CD4-positive, CD25-positive, alpha-beta regulatory T cell (primary cell): ENCODE data around the gene TMED6. TPM values are rescaled to one million over a fixed set of nuclear protein-coding genes. Genes with fewer than 3 reads are reported as not detected.

Experiments
- ATAC-seq, 2 donors: fragments of 150-1000 bp; cut with Tn5 transposase; one replicate each; pipeline ENCODE4 v1.10.0; 2021; ENCODE audit warnings: low read depth in 2 of 2, moderate number of reproducible peaks in 2 of 2, moderate library complexity in 1 of 2
- DNase-seq, 3 donors: peaks; one replicate each; pipeline versions ENCODE4 v3.0.0 to v3.0.0-alpha.2; 2012 to 2022; ENCODE audit warnings: mixed read lengths in 1 of 3
- H3K27ac ChIP-seq: one replicate; pipeline ENCODE4 v1.7.0; 2013; ENCODE audit warnings: mild to moderate bottlenecking, low read length; ENCODE audit not compliant: insufficient read depth, poor library complexity, severe bottlenecking
- H3K27me3 ChIP-seq: one replicate; pipeline ENCODE4 v1.7.0; 2013; ENCODE audit warnings: low read length; ENCODE audit not compliant: control insufficient read depth, insufficient read depth
- H3K36me3 ChIP-seq: one replicate; pipeline ENCODE4 v1.7.0; 2013; ENCODE audit warnings: mild to moderate bottlenecking, low read length, moderate library complexity; ENCODE audit not compliant: control insufficient read depth, insufficient read depth
- H3K4me1 ChIP-seq: 2 replicates; pipeline ENCODE4 v1.7.0; 2013; ENCODE audit warnings: mild to moderate bottlenecking, low read length; ENCODE audit not compliant: insufficient read depth, control insufficient read depth, poor library complexity, severe bottlenecking
- H3K4me3 ChIP-seq: one replicate; pipeline ENCODE4 v1.7.0; 2013; ENCODE audit warnings: low read depth, mild to moderate bottlenecking, low read length, moderate library complexity
- H3K9me3 ChIP-seq, 2 experiments: 1 replicate in 1 of 2; 2 replicates in 1 of 2; pipeline ENCODE4 v1.7.0; 2013; ENCODE audit warnings: low read length in 2 of 2, mild to moderate bottlenecking in 1 of 2, moderate library complexity in 1 of 2; ENCODE audit not compliant: control insufficient read depth in 2 of 2
- H3K27ac Mint-ChIP-seq, 3 donors: one replicate each; pipeline ENCODE4 v1.8.0; 2020 to 2022; ENCODE audit warnings: mild to moderate bottlenecking in 3 of 3, mixed read lengths in 3 of 3, moderate library complexity in 2 of 3
- H3K27me3 Mint-ChIP-seq: one replicate; pipeline ENCODE4 v1.8.0; 2022; ENCODE audit warnings: mild to moderate bottlenecking, mixed read lengths
- H3K36me3 Mint-ChIP-seq: one replicate; pipeline ENCODE4 v1.8.0; 2020; ENCODE audit warnings: mixed read lengths
- H3K4me1 Mint-ChIP-seq, 4 donors: one replicate each; pipeline ENCODE4 v1.8.0; 2020 to 2022; ENCODE audit warnings: mixed read lengths in 4 of 4, mild to moderate bottlenecking in 1 of 4
- H3K4me3 Mint-ChIP-seq, 4 donors: one replicate each; pipeline ENCODE4 v1.8.0; 2020 to 2022; ENCODE audit warnings: mild to moderate bottlenecking in 4 of 4, mixed read lengths in 4 of 4, moderate library complexity in 3 of 4
- H3K9me3 Mint-ChIP-seq, 7 donors: one replicate each; pipeline ENCODE4 v1.8.0; 2020 to 2022; ENCODE audit warnings: mixed read lengths in 7 of 7, mild to moderate bottlenecking in 3 of 7, moderate library complexity in 2 of 7
- polyA plus RNA-seq, 4 donors: library from polyadenylated mRNA; unstranded; fragments of 300-500 nt; fragmentation: Illumina TruSeq; gene quantifications; one replicate each; pipeline ENCODE4 v1.2.3, GENCODE V29; 2021
- total RNA-seq: library from RNA; stranded (reverse); gene quantifications from one replicate; pipeline ENCODE4 v1.2.3, GENCODE V29; 2022

TMED6 gene
- total and polyA plus RNA-seq, 5 donors from 2014 or later = 0.20 to 1.8 (median 0.26) TPM; not detected in 2

GRCh38 chr16:69314534-69314933 lies 37.1 kb downstream of the TMED6 start:
- H3K4me3 ChIP-seq = no peak overlapping the region
- no peak overlapping the region for H3K27ac ChIP-seq
- peaks cover 23% of the 10 kb centered on the region for H3K4me1 ChIP-seq
- DNase-seq = no peak
- Mint-ChIP-seq H3K36me3 (peaks cover 11% of the 10 kb centered on the region), H3K9me3 (peaks cover 0 to 2% (median 0%) of the 10 kb centered on the region in 7 donors), H3K27ac (peak overlapping the region in 1 of 3 donors; percentile 71), H3K4me1 (peaks cover 5 to 37% (median 22%) of the 10 kb centered on the region in 4 donors), H3K27me3 (no peaks in the 10 kb centered on the region), H3K4me3 (peak overlapping the region in 1 of 4 donors; percentile 29)
- peaks cover 53% of the 10 kb centered on the region for H3K36me3 ChIP-seq
- H3K9me3 ChIP-seq = no peaks in the 10 kb centered on the region
- H3K27me3 ChIP-seq = no peaks in the 10 kb centered on the region
- ATAC-seq = no peak

GRCh38 chr16:69313469-69313868 lies 38.1 kb downstream of the TMED6 start:
- Histone ChIP-seq H3K9me3 (no peaks in the 10 kb centered on the region), H3K36me3 (peaks cover 42% of the 10 kb centered on the region), H3K27ac (no peak overlapping the region), H3K4me3 (no peak overlapping the region), H3K4me1 (peaks cover 23% of the 10 kb centered on the region), H3K27me3 (no peaks in the 10 kb centered on the region)
- ATAC-seq = no peak
- no peak for DNase-seq
- H3K27me3 Mint-ChIP-seq = no peaks in the 10 kb centered on the region
- peaks cover 5 to 40% (median 22%) of the 10 kb centered on the region in 4 donors for H3K4me1 Mint-ChIP-seq
- peak overlapping the region; percentile 61 to 90 (median 86) for H3K4me3 Mint-ChIP-seq
- peaks cover 9% of the 10 kb centered on the region for H3K36me3 Mint-ChIP-seq
- H3K27ac Mint-ChIP-seq = peak overlapping the region in 2 of 3 donors; percentile 63 to 74
- peaks cover 0 to 2% (median 0%) of the 10 kb centered on the region in 7 donors for H3K9me3 Mint-ChIP-seq

GRCh38 chr16:69311533-69312387 lies 39.8 kb downstream of the TMED6 start:
- H3K9me3 Mint-ChIP-seq = peaks cover 0 to 2% (median 0%) of the 10 kb centered on the region in 7 donors
- peak overlapping the region; percentile 83 for H3K4me3 ChIP-seq
- H3K36me3 ChIP-seq = peaks cover 28% of the 10 kb centered on the region
- ATAC-seq (peak; percentile 15 to 27), DNase-seq (peak in 2 of 3 donors; percentile 21 to 61)
- H3K27me3 ChIP-seq = no peaks in the 10 kb centered on the region
- peaks cover 23% of the 10 kb centered on the region for H3K4me1 ChIP-seq
- H3K36me3 Mint-ChIP-seq = peaks cover 9% of the 10 kb centered on the region
- H3K4me3 Mint-ChIP-seq = peak overlapping the region; percentile 90 to 99 (median 98)
- no peaks in the 10 kb centered on the region for H3K27me3 Mint-ChIP-seq
- H3K27ac ChIP-seq = peak overlapping the region; percentile 75
- H3K27ac Mint-ChIP-seq = peak overlapping the region; percentile 74 to 95 (median 94)
- peaks cover 8 to 40% (median 22%) of the 10 kb centered on the region in 4 donors for H3K4me1 Mint-ChIP-seq
- no peaks in the 10 kb centered on the region for H3K9me3 ChIP-seq

GRCh38 chr16:69310653-69311532 lies 40.7 kb downstream of the TMED6 start, which contains the start of gene VPS4A:
Gene VPS4A, plus strand, starts transcription at chr16:69311350. Its CDS starts 162 bp downstream, at chr16:69311512.
- Histone ChIP-seq H3K4me3 (peak within 1 kb of the TSS; percentile 96), H3K27ac (peak within 1 kb of the TSS; percentile 77), H3K4me1 (peaks cover 23% of the 10 kb centered on the region), H3K9me3 (no peaks in the 10 kb centered on the region), H3K27me3 (no peaks in the 10 kb centered on the region), H3K36me3 (peaks cover 20% of the 10 kb centered on the region)
- peak; percentile 96 to 97 (median 97) for DNase-seq
- peaks cover 8 to 40% (median 22%) of the 10 kb centered on the region in 4 donors for H3K4me1 Mint-ChIP-seq
- H3K4me3 Mint-ChIP-seq = peak within 1 kb of the TSS; percentile 94 to 99 (median 98)
- H3K9me3 Mint-ChIP-seq = peaks cover 0 to 2% (median 0%) of the 10 kb centered on the region in 7 donors
- peak within 1 kb of the TSS; percentile 92 to 95 (median 94) for H3K27ac Mint-ChIP-seq
- H3K36me3 Mint-ChIP-seq = peaks cover 2% of the 10 kb centered on the region
- H3K27me3 Mint-ChIP-seq = no peaks in the 10 kb centered on the region
- ATAC-seq = peak; percentile 98 to 99

- H3K9me3 Mint-ChIP-seq = peaks cover 0 to 2% (median 0%) of the 10 kb centered on the region in 7 donors
- Histone ChIP-seq H3K27ac (no peak overlapping the region), H3K4me3 (no peak overlapping the region), H3K36me3 (peaks cover 4% of the 10 kb centered on the region), H3K4me1 (peaks cover 23% of the 10 kb centered on the region), H3K9me3 (no peaks in the 10 kb centered on the region), H3K27me3 (no peaks in the 10 kb centered on the region)
- peaks cover 7% of the 10 kb centered on the region for H3K36me3 Mint-ChIP-seq
- peak overlapping the region; percentile 33 to 81 (median 57) for H3K4me3 Mint-ChIP-seq
- no peak for DNase-seq
- ATAC-seq = no peak
- H3K4me1 Mint-ChIP-seq = peaks cover 8 to 32% (median 20%) of the 10 kb centered on the region in 4 donors
- H3K27ac Mint-ChIP-seq = peak overlapping the region in 1 of 3 donors; percentile 93
- no peaks in the 10 kb centered on the region for H3K27me3 Mint-ChIP-seq
Observed at GRCh38 chr16:69309316-69309715, 42.3 kb downstream of the TMED6 start.

GRCh38 chr16:69307856-69308255 lies 43.7 kb downstream of the TMED6 start:
- Mint-ChIP-seq H3K4me3 (no peak overlapping the region), H3K9me3 (peaks cover 0 to 2% (median 0%) of the 10 kb centered on the region in 7 donors), H3K36me3 (peaks cover 10% of the 10 kb centered on the region), H3K27me3 (no peaks in the 10 kb centered on the region), H3K4me1 (peaks cover 8 to 19% (median 10%) of the 10 kb centered on the region in 4 donors), H3K27ac (no peak overlapping the region)
- ATAC-seq = no peak
- no peaks in the 10 kb centered on the region for H3K27me3 ChIP-seq
- H3K9me3 ChIP-seq = no peaks in the 10 kb centered on the region
- H3K27ac ChIP-seq = no peak overlapping the region
- no peak overlapping the region for H3K4me3 ChIP-seq
- no peaks in the 10 kb centered on the region for H3K36me3 ChIP-seq
- peaks cover 18% of the 10 kb centered on the region for H3K4me1 ChIP-seq
- DNase-seq = no peak

- H3K9me3 Mint-ChIP-seq = peaks cover 0 to 2% (median 0%) of the 10 kb centered on the region in 7 donors
- H3K36me3 Mint-ChIP-seq = peaks cover 10% of the 10 kb centered on the region
- H3K4me1 Mint-ChIP-seq = peaks cover 6 to 13% (median 8%) of the 10 kb centered on the region in 4 donors
- no peak for DNase-seq
- Histone ChIP-seq H3K27me3 (no peaks in the 10 kb centered on the region), H3K4me3 (no peak overlapping the region), H3K27ac (no peak overlapping the region), H3K36me3 (no peaks in the 10 kb centered on the region), H3K9me3 (no peaks in the 10 kb centered on the region), H3K4me1 (peaks cover 11% of the 10 kb centered on the region)
- no peak for ATAC-seq
- H3K27ac Mint-ChIP-seq = no peak overlapping the region
- no peaks in the 10 kb centered on the region for H3K27me3 Mint-ChIP-seq
- peak overlapping the region in 2 of 4 donors; percentile 4 to 17 for H3K4me3 Mint-ChIP-seq
Observed at GRCh38 chr16:69307091-69307490, 44.5 kb downstream of the TMED6 start.
